GM12878 (cell line): ENCODE results near the gene EHD1. TPM values are rescaled to one million over a fixed set of nuclear protein-coding genes. Genes with fewer than 3 reads are reported as not detected.

Source experiments
- BCLAF1 ChIP-seq: fragments of 450-650 bp; IDR thresholded peaks from 2 replicates; pipeline ENCODE4 v1.6.1; 2017; ENCODE audit warnings: antibody characterized with exemption, mild to moderate bottlenecking, moderate library complexity
- CBX5 ChIP-seq: sonication (generic); IDR thresholded peaks from 2 replicates; pipeline ENCODE4 v1.6.1; 2016; ENCODE audit warnings: low read depth, moderate library complexity, mild to moderate bottlenecking, inconsistent platforms
- CHD1 ChIP-seq: IDR thresholded peaks from 2 replicates; pipeline ENCODE4 v1.6.1; 2012; ENCODE audit warnings: low read depth, low read length, improper control_type of control experiment
- CHD2 ChIP-seq: IDR thresholded peaks from 2 replicates; pipeline ENCODE4 v1.6.1; 2011; ENCODE audit warnings: low read depth, low read length, improper control_type of control experiment, borderline replicate concordance
- CTCF ChIP-seq, 3 experiments: IDR thresholded peaks in 2 of 3; conservative IDR thresholded peaks in 1 of 3; 2 replicates each; pipeline ENCODE4 v1.5.1; 2011; ENCODE audit warnings: low read depth in 3 of 3, low read length in 3 of 3, mild to moderate bottlenecking in 3 of 3, control low read depth in 2 of 3, moderate library complexity in 2 of 3, inconsistent platforms in 1 of 3, mixed read lengths in 1 of 3; ENCODE audit not compliant: control insufficient read depth in 2 of 3, insufficient read depth in 1 of 3; ENCODE audit errors: extremely low read depth in 1 of 3
- E2F4 ChIP-seq: IDR thresholded peaks from 2 replicates; pipeline ENCODE4 v1.6.1; 2012; ENCODE audit warnings: low read depth, low read length, improper control_type of control experiment
- EED ChIP-seq: sonication (generic); IDR thresholded peaks from 2 replicates; pipeline ENCODE4 v1.6.1; 2016; ENCODE audit warnings: antibody characterized with exemption, low read depth
- ELK1 ChIP-seq: IDR thresholded peaks from 2 replicates; pipeline ENCODE4 v1.6.1; 2012; ENCODE audit warnings: low read depth, low read length, improper control_type of control experiment
- FOXK2 ChIP-seq: fragments of 450-650 bp; IDR thresholded peaks from 2 replicates; pipeline ENCODE4 v1.6.1; 2017; ENCODE audit warnings: mild to moderate bottlenecking, moderate library complexity
- HDAC6 ChIP-seq: fragments of 200-600 bp; sonication (generic); IDR thresholded peaks from one replicate; pipeline ENCODE4 v1.8.0; 2017; ENCODE audit warnings: antibody characterized with exemption; ENCODE audit not compliant: unreplicated experiment
- IRF5 ChIP-seq: fragments of 450-650 bp; IDR thresholded peaks from 2 replicates; pipeline ENCODE4 v1.6.1; 2017; ENCODE audit warnings: borderline replicate concordance
- MEF2B ChIP-seq: fragments of 450-650 bp; IDR thresholded peaks from 2 replicates; pipeline ENCODE4 v1.6.1; 2018; ENCODE audit warnings: mild to moderate bottlenecking, moderate library complexity; ENCODE audit not compliant: partially characterized antibody, poor library complexity, severe bottlenecking
- MLLT1 ChIP-seq: fragments of 450-650 bp; IDR thresholded peaks from 2 replicates; pipeline ENCODE4 v1.6.1; 2016; ENCODE audit warnings: mild to moderate bottlenecking
- NFIC ChIP-seq: IDR thresholded peaks from 2 replicates; pipeline ENCODE4 v1.6.1; 2012; ENCODE audit warnings: low read depth, mild to moderate bottlenecking, inconsistent platforms, low read length, moderate library complexity
- PML ChIP-seq: IDR thresholded peaks from 2 replicates; pipeline ENCODE4 v1.6.1; 2012; ENCODE audit warnings: low read length, inconsistent platforms
- SMAD5 ChIP-seq: IDR thresholded peaks from 2 replicates; pipeline ENCODE4 v1.6.1; 2016; ENCODE audit warnings: antibody characterized with exemption, low read depth
- USF2 ChIP-seq: IDR thresholded peaks from 2 replicates; pipeline ENCODE4 v1.6.1; 2011; ENCODE audit warnings: low read depth, low read length, improper control_type of control experiment, borderline replicate concordance
- ZNF207 ChIP-seq: fragments of 450-650 bp; IDR thresholded peaks from 2 replicates; pipeline ENCODE4 v1.6.1; 2014; ENCODE audit warnings: antibody characterized with exemption, mild to moderate bottlenecking, borderline replicate concordance
- ZSCAN29 ChIP-seq: fragments of 450-650 bp; IDR thresholded peaks from 2 replicates; pipeline ENCODE4 v1.6.1; 2017; ENCODE audit warnings: mild to moderate bottlenecking, moderate library complexity
- polyA plus RNA-seq, 11 experiments: library from polyadenylated mRNA; depleted of rRNA in 4 of 11; unstranded in 6 of 11; stranded (reverse) in 5 of 11; fragments of >200 nt; fragmentation: Nextera tagmentation in 4 of 11; fragmentation: Illumina TruSeq in 1 of 11; extraction: Ambion mirVana in 4 of 11; extraction: Trizol in 1 of 11; gene quantifications; 1 replicate in 1 of 11; 2 replicates in 10 of 11; pipeline versions ENCODE4 v1.2.1 to v1.2.3, GENCODE V29; 2011 to 2016; ENCODE audit warnings: inconsistent platforms in 2 of 11, missing spikeins in 2 of 11, low read depth in 1 of 11
- total RNA-seq, 4 experiments: library from RNA; depleted of rRNA in 3 of 4; stranded (reverse); fragments of >200 nt in 3 of 4; fragmentation: Illumina TruSeq in 1 of 4; extraction: Trizol in 1 of 4; gene quantifications; 2 replicates each; pipeline versions ENCODE4 v1.2.1 to v1.2.3, GENCODE V29; 2013 to 2021

Gene EHD1
- total and polyA plus RNA-seq, 10 of the 15 experiments (the other 5 are each of a cell fraction or from before 2014, with no cell fraction given), result 1.0 to 165 (median 66.5) TPM

GRCh38 chr11:64887757-64888405, 9.5 kb upstream of the EHD1 start (continued):
- no peak for TF ChIP-seq USF2
- no peak for TF ChIP-seq HDAC6
- no peak for TF ChIP-seq EED
- TF ChIP-seq E2F4, result no peak
- TF ChIP-seq CTCF (IDR thresholded peaks at IDR 0.05 in 2 of 3, conservative IDR thresholded peaks at IDR 0.05 in 1 of 3; ENCODE audit: control insufficient read depth in 2 of 3, extremely low read depth in 1 of 3, insufficient read depth in 1 of 3, low read depth in 3 of 3, low read length in 3 of 3), result peak; percentile 93 to 96 (median 96)
- no peak for TF ChIP-seq ELK1
- no peak for TF ChIP-seq CHD2
- TF ChIP-seq FOXK2, result no peak
- TF ChIP-seq CHD1, result no peak
- TF ChIP-seq PML, result no peak
- TF ChIP-seq CBX5, result no peak
- no peak for TF ChIP-seq IRF5
- TF ChIP-seq ZNF207, result peak; percentile 58; the same call in 1 of the 2 replicates
- no peak for TF ChIP-seq NFIC
- TF ChIP-seq MLLT1, result peak; percentile 69
- TF ChIP-seq BCLAF1, result no peak
- TF ChIP-seq MEF2B, result no peak
- no peak for TF ChIP-seq ZSCAN29
- no peak for TF ChIP-seq SMAD5
